IMR-90 (cell line): ENCODE measurements around the gene CHST10. TPM values are rescaled to one million over a fixed set of nuclear protein-coding genes. Genes with fewer than 3 reads are reported as not detected.

Experiments
- ATAC-seq: fragments of 200-7000 bp; cut with Tn5 transposase; 2 replicates; pipeline ENCODE4 v1.9.1; 2020; ENCODE audit warnings: low read depth, mild to moderate bottlenecking, moderate library complexity
- BruUV-seq: library from RNA; stranded (reverse); fragments of 400-500 nt; replicated peaks from 2 replicates; lab custom pipeline; 2021; lab: Mats Ljungman, UMichigan
- CTCF ChIA-PET: fragments of 300-600 bp; formaldehyde crosslinking; extraction: SDS; loops from one replicate; lab custom pipeline; 2021; ENCODE audit warnings: antibody characterized with exemption; lab: Yijun Ruan, JAX
- POLR2A ChIA-PET: fragments of 300-600 bp; sonication (Branson Sonifier 250); formaldehyde crosslinking; loops from one replicate; lab custom pipeline; 2022; ENCODE audit warnings: antibody characterized with exemption; ENCODE audit not compliant: unreplicated experiment; lab: Charles Lee
- DNase-seq: peaks from one replicate; pipeline ENCODE4 v3.0.0; 2013
- H2AFZ ChIP-seq: replicated peaks from 2 replicates; pipeline ENCODE3; 2013; ENCODE audit warnings: low read length, mild to moderate bottlenecking; ENCODE audit not compliant: poor library complexity
- H2AK5ac ChIP-seq: 2 replicates; pipeline ENCODE4 v1.6.1; 2013; ENCODE audit warnings: low read depth, low read length, inconsistent platforms
- H2AK9ac ChIP-seq: replicated peaks from 2 replicates; pipeline ENCODE3; 2013; ENCODE audit warnings: mild to moderate bottlenecking, low read depth, low read length, moderate library complexity; ENCODE audit not compliant: poor library complexity
- H2BK120ac ChIP-seq: 2 replicates; pipeline ENCODE4 v1.6.1; 2013; ENCODE audit warnings: low read depth, low read length, inconsistent platforms
- H2BK15ac ChIP-seq: 3 replicates; pipeline ENCODE4 v1.6.1; 2013; ENCODE audit warnings: low read depth, low read length, inconsistent platforms
- H2BK20ac ChIP-seq: 2 replicates; pipeline ENCODE4 v1.6.1; 2013; ENCODE audit warnings: low read depth, mild to moderate bottlenecking, inconsistent platforms, low read length, moderate library complexity
- H2BK5ac ChIP-seq: 2 replicates; pipeline ENCODE4 v1.6.1; 2013; ENCODE audit warnings: mild to moderate bottlenecking, low read depth, low read length, inconsistent platforms; ENCODE audit not compliant: poor library complexity, severe bottlenecking
- H3K14ac ChIP-seq: replicated peaks from 2 replicates; pipeline ENCODE4 v1.6.1; 2013; ENCODE audit warnings: low read depth, low read length, inconsistent platforms
- H3K18ac ChIP-seq: 2 replicates; pipeline ENCODE4 v1.6.1; 2013; ENCODE audit warnings: low read depth, low read length, control low read depth
- H3K23ac ChIP-seq: 2 replicates; pipeline ENCODE4 v1.6.1; 2013; ENCODE audit warnings: low read depth, low read length, inconsistent platforms
- H3K27ac ChIP-seq: 2 replicates; pipeline ENCODE4 v1.5.1; 2013; ENCODE audit warnings: mild to moderate bottlenecking, control low read depth, low read length; ENCODE audit not compliant: insufficient read depth
- H3K27me3 ChIP-seq: 2 replicates; pipeline ENCODE4 v1.6.1; 2013; ENCODE audit warnings: low read length; ENCODE audit not compliant: control insufficient read depth, insufficient read depth
- H3K36me3 ChIP-seq: 2 replicates; pipeline ENCODE4 v1.6.1; 2013; ENCODE audit warnings: low read length, mixed read lengths; ENCODE audit not compliant: control insufficient read depth, insufficient read depth
- H3K4ac ChIP-seq: 2 replicates; pipeline ENCODE4 v1.6.1; 2013; ENCODE audit warnings: low read depth, low read length, inconsistent platforms
- H3K4me1 ChIP-seq: 2 replicates; pipeline ENCODE4 v1.6.1; 2013; ENCODE audit warnings: low read length, mixed read lengths; ENCODE audit not compliant: control insufficient read depth, insufficient read depth
- H3K4me2 ChIP-seq: 2 replicates; pipeline ENCODE4 v1.6.1; 2013; ENCODE audit warnings: low read depth, mild to moderate bottlenecking, control low read depth, low read length, moderate library complexity
- H3K4me3 ChIP-seq: 2 replicates; pipeline ENCODE4 v1.5.1; 2013; ENCODE audit warnings: low read depth, mild to moderate bottlenecking, control low read depth, low read length, moderate library complexity; ENCODE audit not compliant: insufficient read depth
- H3K56ac ChIP-seq: 2 replicates; pipeline ENCODE4 v1.6.1; 2013; ENCODE audit warnings: low read length, inconsistent platforms; ENCODE audit not compliant: insufficient read depth; ENCODE audit errors: extremely low read depth
- H3K79me1 ChIP-seq, 2 experiments: 2 replicates each; pipeline ENCODE4 v1.6.1; 2013; ENCODE audit warnings: low read length in 2 of 2, inconsistent platforms in 1 of 2, low read depth in 1 of 2
- H3K9ac ChIP-seq: 2 replicates; pipeline ENCODE4 v1.6.1; 2013; ENCODE audit warnings: low read depth, low read length, control low read depth
- H3K9me1 ChIP-seq: 2 replicates; pipeline ENCODE4 v1.6.1; 2013; ENCODE audit warnings: low read length, inconsistent platforms; ENCODE audit not compliant: insufficient read depth
- H3K9me3 ChIP-seq: 2 replicates; pipeline ENCODE4 v1.6.1; 2013; ENCODE audit warnings: low read length; ENCODE audit not compliant: control insufficient read depth, insufficient read depth
- H4K20me1 ChIP-seq: 2 replicates; pipeline ENCODE4 v1.6.1; 2013; ENCODE audit warnings: low read length, inconsistent platforms; ENCODE audit not compliant: insufficient read depth
- H4K5ac ChIP-seq: 2 replicates; pipeline ENCODE4 v1.6.1; 2013; ENCODE audit warnings: mild to moderate bottlenecking, low read depth, low read length, control low read depth
- H4K8ac ChIP-seq, 2 experiments: 2 replicates each; pipeline ENCODE4 v1.6.1; 2013; ENCODE audit warnings: low read depth in 2 of 2, low read length in 2 of 2, control low read depth in 1 of 2, inconsistent platforms in 1 of 2
- H4K91ac ChIP-seq: 2 replicates; pipeline ENCODE4 v1.6.1; 2013; ENCODE audit warnings: low read depth, low read length, inconsistent platforms; ENCODE audit not compliant: insufficient read depth
- BHLHE40 ChIP-seq: fragments of 150-350 bp; IDR thresholded peaks from 2 replicates; pipeline ENCODE4 v1.6.1; 2016; ENCODE audit warnings: mild to moderate bottlenecking, low read depth, low read length
- CEBPB ChIP-seq: IDR thresholded peaks from 2 replicates; pipeline ENCODE4 v1.6.1; 2012; ENCODE audit warnings: low read depth, low read length, improper control_type of control experiment
- CHD1 ChIP-seq: IDR thresholded peaks from 2 replicates; pipeline ENCODE4 v1.6.1; 2012; ENCODE audit warnings: low read depth, low read length, improper control_type of control experiment
- FOS ChIP-seq: fragments of 150-350 bp; IDR thresholded peaks from 2 replicates; pipeline ENCODE4 v1.6.1; 2016; ENCODE audit warnings: low read depth, low read length
- MAFK ChIP-seq: IDR thresholded peaks from 2 replicates; pipeline ENCODE4 v1.6.1; 2012; ENCODE audit warnings: low read depth, low read length, improper control_type of control experiment
- MAZ ChIP-seq: IDR thresholded peaks from 2 replicates; pipeline ENCODE4 v1.6.1; 2012; ENCODE audit warnings: low read depth, mild to moderate bottlenecking, low read length, improper control_type of control experiment, moderate library complexity, borderline replicate concordance
- MXI1 ChIP-seq: IDR thresholded peaks from 2 replicates; pipeline ENCODE4 v1.6.1; 2012; ENCODE audit warnings: low read depth, mild to moderate bottlenecking, low read length, moderate library complexity, borderline replicate concordance
- NFE2L2 ChIP-seq: fragments of 150-350 bp; IDR thresholded peaks from 2 replicates; pipeline ENCODE4 v1.6.1; 2016; ENCODE audit warnings: low read depth, mild to moderate bottlenecking, low read length
- POLR2A ChIP-seq: IDR thresholded peaks from 2 replicates; pipeline ENCODE4 v1.6.1; 2012; ENCODE audit warnings: mild to moderate bottlenecking, low read depth, low read length
- RAD21 ChIP-seq: IDR thresholded peaks from 2 replicates; pipeline ENCODE4 v1.6.1; 2012; ENCODE audit warnings: low read length, improper control_type of control experiment
- RCOR1 ChIP-seq: IDR thresholded peaks from 2 replicates; pipeline ENCODE4 v1.6.1; 2012; ENCODE audit warnings: mild to moderate bottlenecking, low read length, improper control_type of control experiment; ENCODE audit not compliant: insufficient replicate concordance
- RFX5 ChIP-seq: IDR thresholded peaks from 2 replicates; pipeline ENCODE4 v1.8.0; 2012; ENCODE audit warnings: low read depth, mild to moderate bottlenecking, low read length, moderate library complexity
- SMC3 ChIP-seq: fragments of 150-350 bp; IDR thresholded peaks from 2 replicates; pipeline ENCODE4 v1.6.1; 2016; ENCODE audit warnings: low read depth, mild to moderate bottlenecking, antibody characterized with exemption, low read length, moderate library complexity
- WGBS, 2 experiments: methylation state at CpG; one replicate each; pipeline versions ENCODE4 v1.1.5 to v1.1.7; 2013; ENCODE audit warnings: missing lambda C conversion rate in 2 of 2; ENCODE audit not compliant: insufficient read length in 1 of 2; ENCODE audit errors: extremely low coverage in 2 of 2; 5-methylcytosine and 5-hydroxymethylcytosine counted together
- dilution Hi-C: fragments of 300-500 bp; cut with HindIII; formaldehyde crosslinking; loops from one replicate; pipeline ENCODE4 v1.14.3; 2018; ENCODE audit warnings: low sequenced_read_pairs; ENCODE audit not compliant: unreplicated experiment
- in situ Hi-C: fragments of 300-500 bp; cut with MboI; formaldehyde crosslinking; loops from 3 replicates; pipeline ENCODE4 v1.14.3; 2019; ENCODE audit warnings: low sequenced_read_pairs, inconsistent platforms, mixed read lengths
- intact Hi-C: fragments of 100-400 bp; cut with micrococcal nuclease; formaldehyde crosslinking; loops from 2 replicates; pipeline ENCODE4 v1.10.0; 2022
- polyA plus RNA-seq, 3 experiments: library from polyadenylated mRNA; depleted of rRNA; stranded (reverse); fragments of >200 nt; gene quantifications; 2 replicates each; pipeline ENCODE4 v1.2.3, GENCODE V29; 2012; ENCODE audit warnings: low replicate concordance in 1 of 3
- total RNA-seq: library from RNA; depleted of rRNA; stranded (reverse); fragments of >200 nt; gene quantifications from 2 replicates; pipeline ENCODE4 v1.2.3, GENCODE V29; 2012
- TF ChIP-seq, protein P1 (sequence below): conservative IDR thresholded peaks from 2 replicates; pipeline ENCODE4 v1.5.1; 2012; ENCODE audit warnings: mild to moderate bottlenecking, low read depth, low read length, improper control_type of control experiment
- TF ChIP-seq, protein P2 (sequence below): fragments of 150-350 bp; IDR thresholded peaks from 2 replicates; pipeline ENCODE4 v1.6.1; 2016; ENCODE audit warnings: low read depth, mild to moderate bottlenecking, low read length, moderate library complexity, borderline replicate concordance
- TF ChIP-seq, protein P3 (sequence below): fragments of 150-350 bp; IDR thresholded peaks from 2 replicates; pipeline ENCODE4 v1.6.1; 2017; ENCODE audit warnings: mild to moderate bottlenecking, antibody characterized with exemption, low read length, low read depth

The CHST10 gene
- total and polyA plus RNA-seq, 2 of the 4 experiments (the other 2 are of a cell fraction), result 6.9 to 8.6 TPM

DNA sequence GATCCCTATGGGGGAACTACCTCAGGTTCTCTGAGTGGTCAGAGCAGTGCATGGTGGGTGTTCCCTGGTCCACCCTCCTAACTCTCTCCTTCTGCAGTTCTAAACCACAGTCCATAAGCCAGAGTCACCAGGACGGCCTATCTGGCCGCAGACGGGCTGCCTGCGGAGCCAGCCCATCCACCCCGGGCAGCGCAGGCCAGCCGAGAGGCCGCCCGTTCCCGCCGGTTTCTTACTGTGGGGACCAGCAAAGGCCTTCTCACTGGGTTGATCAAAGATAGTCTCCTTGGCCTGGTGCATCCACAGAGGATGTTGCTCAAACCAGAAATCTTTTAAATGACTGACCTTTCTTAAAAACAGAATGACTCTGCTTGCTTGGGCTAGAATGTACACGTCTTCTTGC lies 9.6 kb upstream of the CHST10 start:
- no peak for ATAC-seq
- CTCF ChIA-PET, result no interaction called here

More for the DNA sequence above, 9.6 kb upstream of the CHST10 start:
- no peak overlapping the region for H3K9ac ChIP-seq
- TF ChIP-seq, protein P1, sequence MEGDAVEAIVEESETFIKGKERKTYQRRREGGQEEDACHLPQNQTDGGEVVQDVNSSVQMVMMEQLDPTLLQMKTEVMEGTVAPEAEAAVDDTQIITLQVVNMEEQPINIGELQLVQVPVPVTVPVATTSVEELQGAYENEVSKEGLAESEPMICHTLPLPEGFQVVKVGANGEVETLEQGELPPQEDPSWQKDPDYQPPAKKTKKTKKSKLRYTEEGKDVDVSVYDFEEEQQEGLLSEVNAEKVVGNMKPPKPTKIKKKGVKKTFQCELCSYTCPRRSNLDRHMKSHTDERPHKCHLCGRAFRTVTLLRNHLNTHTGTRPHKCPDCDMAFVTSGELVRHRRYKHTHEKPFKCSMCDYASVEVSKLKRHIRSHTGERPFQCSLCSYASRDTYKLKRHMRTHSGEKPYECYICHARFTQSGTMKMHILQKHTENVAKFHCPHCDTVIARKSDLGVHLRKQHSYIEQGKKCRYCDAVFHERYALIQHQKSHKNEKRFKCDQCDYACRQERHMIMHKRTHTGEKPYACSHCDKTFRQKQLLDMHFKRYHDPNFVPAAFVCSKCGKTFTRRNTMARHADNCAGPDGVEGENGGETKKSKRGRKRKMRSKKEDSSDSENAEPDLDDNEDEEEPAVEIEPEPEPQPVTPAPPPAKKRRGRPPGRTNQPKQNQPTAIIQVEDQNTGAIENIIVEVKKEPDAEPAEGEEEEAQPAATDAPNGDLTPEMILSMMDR, result no peak
- TF ChIP-seq CHD1 (no peak), MAZ (no peak), MAFK (no peak), RCOR1 (no peak), MXI1 (no peak), RFX5 (no peak), RAD21 (no peak), FOS (no peak), SMC3 (no peak), BHLHE40 (no peak), NFE2L2 (no peak), CEBPB (no peak), POLR2A (no peak)
- TF ChIP-seq, protein P2, sequence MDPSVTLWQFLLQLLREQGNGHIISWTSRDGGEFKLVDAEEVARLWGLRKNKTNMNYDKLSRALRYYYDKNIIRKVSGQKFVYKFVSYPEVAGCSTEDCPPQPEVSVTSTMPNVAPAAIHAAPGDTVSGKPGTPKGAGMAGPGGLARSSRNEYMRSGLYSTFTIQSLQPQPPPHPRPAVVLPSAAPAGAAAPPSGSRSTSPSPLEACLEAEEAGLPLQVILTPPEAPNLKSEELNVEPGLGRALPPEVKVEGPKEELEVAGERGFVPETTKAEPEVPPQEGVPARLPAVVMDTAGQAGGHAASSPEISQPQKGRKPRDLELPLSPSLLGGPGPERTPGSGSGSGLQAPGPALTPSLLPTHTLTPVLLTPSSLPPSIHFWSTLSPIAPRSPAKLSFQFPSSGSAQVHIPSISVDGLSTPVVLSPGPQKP, result no peak
- TF ChIP-seq, protein P3, sequence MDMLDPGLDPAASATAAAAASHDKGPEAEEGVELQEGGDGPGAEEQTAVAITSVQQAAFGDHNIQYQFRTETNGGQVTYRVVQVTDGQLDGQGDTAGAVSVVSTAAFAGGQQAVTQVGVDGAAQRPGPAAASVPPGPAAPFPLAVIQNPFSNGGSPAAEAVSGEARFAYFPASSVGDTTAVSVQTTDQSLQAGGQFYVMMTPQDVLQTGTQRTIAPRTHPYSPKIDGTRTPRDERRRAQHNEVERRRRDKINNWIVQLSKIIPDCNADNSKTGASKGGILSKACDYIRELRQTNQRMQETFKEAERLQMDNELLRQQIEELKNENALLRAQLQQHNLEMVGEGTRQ, result no peak
- intact Hi-C loops (loop anchor here (10.0 kb wide), 1 partner anchor 558 kb away; no protein-coding TSS in a partner anchor), dilution Hi-C loops (no loop called here), in situ Hi-C loops (no loop called here)
- no peak overlapping the region for H2BK120ac ChIP-seq
- BruUV-seq, result no TSS peak
- H3K27me3 ChIP-seq, result peaks cover 17% of the 10 kb centered on the region
- POLR2A ChIA-PET, result no interaction called here
- no peak overlapping the region for H2BK20ac ChIP-seq
- H4K20me1 ChIP-seq, result no peaks in the 10 kb centered on the region
- no peaks in the 10 kb centered on the region for H3K79me1 ChIP-seq
- no peaks in the 10 kb centered on the region for H3K36me3 ChIP-seq
- no peak overlapping the region for H3K56ac ChIP-seq
- H3K14ac ChIP-seq, result no peak overlapping the region
- no peak overlapping the region for H4K8ac ChIP-seq
- DNase-seq, result no peak
- no peak overlapping the region for H3K4me3 ChIP-seq
- H3K27ac ChIP-seq, result no peak overlapping the region
- H2AK9ac ChIP-seq, result no peak overlapping the region
- H3K4me2 ChIP-seq, result no peak overlapping the region
- H2AK5ac ChIP-seq, result no peak overlapping the region
- no peaks in the 10 kb centered on the region for H3K9me3 ChIP-seq
- H3K23ac ChIP-seq, result no peak overlapping the region
- H4K91ac ChIP-seq, result no peak overlapping the region
- no peak overlapping the region for H3K18ac ChIP-seq
- H3K4ac ChIP-seq, result no peak overlapping the region
- no peak overlapping the region for H4K5ac ChIP-seq
- no peak overlapping the region for H2BK15ac ChIP-seq
- no peak overlapping the region for H2AFZ ChIP-seq
- 85% methylated on average over 10 of the region's 12 CpGs; no CpG with 5 or more reads in 1 of the 2 experiments for WGBS, 2 experiments
- no peaks in the 10 kb centered on the region for H3K9me1 ChIP-seq
- H3K4me1 ChIP-seq, result no peaks in the 10 kb centered on the region
- H2BK5ac ChIP-seq, result no peak overlapping the region
